OCI-LY1 (cell line): ENCODE results near the gene UNC5CL.

Experiments
- H2AFZ ChIP-seq: fragments of 200-600 bp; sonication (generic), shearing (Covaris generic); 2 replicates; pipeline ENCODE4 v1.6.0; 2014; ENCODE audit warnings: antibody characterized with exemption, mild to moderate bottlenecking, low read length
- H3F3A ChIP-seq: fragments of 200-600 bp; sonication (generic), shearing (Covaris generic); 2 replicates; pipeline ENCODE4 v1.6.0; 2014; ENCODE audit warnings: mild to moderate bottlenecking, antibody characterized with exemption, low read length, moderate library complexity; ENCODE audit not compliant: insufficient read depth
- H3K27ac ChIP-seq: fragments of 200-600 bp; sonication (generic); 2 replicates; pipeline ENCODE4 v1.5.1; 2014; ENCODE audit warnings: low read length, mixed run types, mild to moderate bottlenecking, low read depth; ENCODE audit not compliant: poor library complexity, severe bottlenecking
- H3K27me3 ChIP-seq: fragments of 200-600 bp; sonication (generic); 2 replicates; pipeline ENCODE4 v1.6.0; 2014; ENCODE audit warnings: antibody characterized with exemption, mild to moderate bottlenecking, low read length, moderate library complexity; ENCODE audit not compliant: insufficient read depth
- H3K36me3 ChIP-seq: fragments of 200-600 bp; sonication (generic); 2 replicates; pipeline ENCODE4 v1.6.1; 2014; ENCODE audit warnings: mild to moderate bottlenecking, antibody characterized with exemption, low read length, moderate library complexity, mixed read lengths; ENCODE audit not compliant: insufficient read depth
- H3K4me1 ChIP-seq: fragments of 200-600 bp; sonication (generic); 2 replicates; pipeline ENCODE4 v1.5.1; 2014; ENCODE audit warnings: mild to moderate bottlenecking, low read length, moderate library complexity; ENCODE audit not compliant: insufficient read depth, severe bottlenecking
- H3K4me2 ChIP-seq: fragments of 200-600 bp; sonication (generic), shearing (Covaris generic); 2 replicates; pipeline ENCODE4 v1.6.1; 2014; ENCODE audit warnings: low read length
- H3K4me3 ChIP-seq: fragments of 200-600 bp; sonication (generic); 2 replicates; pipeline ENCODE4 v1.5.1; 2014; ENCODE audit warnings: low read length, low read depth, mild to moderate bottlenecking, mixed read lengths; ENCODE audit not compliant: poor library complexity, severe bottlenecking
- H3K79me2 ChIP-seq: fragments of 200-600 bp; shearing (Covaris generic); 2 replicates; pipeline ENCODE4 v1.6.1; 2016; ENCODE audit warnings: mixed run types, low read length, mixed read lengths; ENCODE audit not compliant: insufficient read depth
- H3K9ac ChIP-seq: fragments of 200-600 bp; sonication (generic), shearing (Covaris generic); 2 replicates; pipeline ENCODE4 v1.6.1; 2014; ENCODE audit warnings: mild to moderate bottlenecking, low read length, mixed read lengths
- H3K9me2 ChIP-seq: fragments of 200-600 bp; sonication (generic), shearing (Covaris generic); 2 replicates; pipeline ENCODE4 v1.6.1; 2014; ENCODE audit warnings: low read depth, mild to moderate bottlenecking, low read length, mixed read lengths
- H3K9me3 ChIP-seq: fragments of 200-600 bp; shearing (Covaris generic); 2 replicates; pipeline ENCODE4 v1.6.1; 2014; ENCODE audit warnings: low read length, mixed read lengths
- H4K20me1 ChIP-seq: fragments of 200-600 bp; sonication (generic), shearing (Covaris generic); 2 replicates; pipeline ENCODE4 v1.6.0; 2016; ENCODE audit warnings: mild to moderate bottlenecking, low read length; ENCODE audit not compliant: insufficient read depth
- EZH2 ChIP-seq: fragments of 200-600 bp; sonication (generic), shearing (Covaris generic); IDR thresholded peaks from 2 replicates; pipeline ENCODE4 v1.8.0; 2017; ENCODE audit warnings: borderline replicate concordance, mixed run types, mild to moderate bottlenecking, antibody characterized with exemption, low read length, moderate library complexity, mixed read lengths
- TF ChIP-seq, protein P1 (sequence below): fragments of 200-600 bp; sonication (generic), shearing (Covaris generic); IDR thresholded peaks from 2 replicates; pipeline ENCODE4 v1.5.1; 2017; ENCODE audit warnings: mild to moderate bottlenecking, antibody characterized with exemption, low read length, moderate library complexity, mixed read lengths

Gene UNC5CL

GRCh38 chr6:40977085-40977484, 61.9 kb downstream of the UNC5CL start:
- Histone ChIP-seq H3K4me3 (no peak overlapping the region), H3F3A (no peaks in the 10 kb centered on the region), H3K36me3 (no peaks in the 10 kb centered on the region), H3K9me3 (no peaks in the 10 kb centered on the region; the same call in 1 of the 2 replicates), H3K9ac (no peak overlapping the region), H3K27me3 (no peaks in the 10 kb centered on the region), H3K4me2 (no peak overlapping the region), H3K9me2 (no peaks in the 10 kb centered on the region), H3K79me2 (no peaks in the 10 kb centered on the region), H3K4me1 (no peaks in the 10 kb centered on the region), H3K27ac (no peak overlapping the region), H2AFZ (no peak overlapping the region), H4K20me1 (no peaks in the 10 kb centered on the region)
- no peak for TF ChIP-seq EZH2
- TF ChIP-seq, protein P1, sequence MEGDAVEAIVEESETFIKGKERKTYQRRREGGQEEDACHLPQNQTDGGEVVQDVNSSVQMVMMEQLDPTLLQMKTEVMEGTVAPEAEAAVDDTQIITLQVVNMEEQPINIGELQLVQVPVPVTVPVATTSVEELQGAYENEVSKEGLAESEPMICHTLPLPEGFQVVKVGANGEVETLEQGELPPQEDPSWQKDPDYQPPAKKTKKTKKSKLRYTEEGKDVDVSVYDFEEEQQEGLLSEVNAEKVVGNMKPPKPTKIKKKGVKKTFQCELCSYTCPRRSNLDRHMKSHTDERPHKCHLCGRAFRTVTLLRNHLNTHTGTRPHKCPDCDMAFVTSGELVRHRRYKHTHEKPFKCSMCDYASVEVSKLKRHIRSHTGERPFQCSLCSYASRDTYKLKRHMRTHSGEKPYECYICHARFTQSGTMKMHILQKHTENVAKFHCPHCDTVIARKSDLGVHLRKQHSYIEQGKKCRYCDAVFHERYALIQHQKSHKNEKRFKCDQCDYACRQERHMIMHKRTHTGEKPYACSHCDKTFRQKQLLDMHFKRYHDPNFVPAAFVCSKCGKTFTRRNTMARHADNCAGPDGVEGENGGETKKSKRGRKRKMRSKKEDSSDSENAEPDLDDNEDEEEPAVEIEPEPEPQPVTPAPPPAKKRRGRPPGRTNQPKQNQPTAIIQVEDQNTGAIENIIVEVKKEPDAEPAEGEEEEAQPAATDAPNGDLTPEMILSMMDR = no peak
